ENCODE measurements around the gene PATJ. TPM values are rescaled to one million over a fixed set of nuclear protein-coding genes. Genes with fewer than 3 reads are reported as not detected.

The PATJ gene
- polyA plus RNA-seq, 1 donor from 2014 or later, result 7.8 TPM

DNA sequence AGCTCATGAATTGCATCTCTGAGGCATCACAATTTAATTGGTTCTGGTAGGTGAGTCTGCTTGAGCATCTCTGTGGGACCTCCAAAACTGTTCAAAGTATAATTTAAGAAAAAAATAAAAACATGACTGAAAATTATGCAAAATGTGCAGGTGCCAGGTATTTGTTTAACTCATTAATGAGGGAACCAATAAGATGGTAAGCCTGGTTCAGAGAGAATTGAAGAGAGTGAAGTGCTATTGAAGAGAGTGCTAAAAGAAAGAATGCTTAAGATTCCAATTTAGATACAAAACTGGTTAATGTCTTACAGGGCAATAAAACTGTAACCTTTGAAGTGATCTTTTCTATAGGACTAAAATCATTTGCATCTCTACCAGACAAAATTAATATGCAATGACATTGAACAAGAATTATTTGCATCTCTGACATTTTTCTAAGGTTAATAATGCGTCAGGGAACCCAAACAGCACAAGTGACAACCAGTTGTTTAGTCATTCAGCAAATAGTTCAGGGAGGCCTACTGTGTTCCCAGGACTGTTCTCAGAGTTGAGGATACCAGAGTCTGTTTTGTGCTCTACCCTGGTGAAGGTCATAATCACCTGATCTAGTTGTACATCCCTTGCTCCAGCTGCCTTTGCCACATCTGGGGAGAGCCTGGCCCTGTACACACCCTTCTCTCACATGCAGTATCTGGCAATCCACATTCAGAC lies 183.5 kb downstream of the PATJ start:
- H3K4me3 ChIP-seq (ENCODE audit: low read length), result no peak overlapping the region
- TF ChIP-seq MXI1 (conservative IDR thresholded peaks at IDR 0.05; ENCODE audit: poor library complexity, severe bottlenecking) (no peak), SMC3 (conservative IDR thresholded peaks at IDR 0.05; ENCODE audit: poor library complexity) (no peak), EP300 (conservative IDR thresholded peaks at IDR 0.05; ENCODE audit: poor library complexity, severe bottlenecking) (no peak), EZH2 (IDR thresholded peaks at IDR 0.05; ENCODE audit: borderline replicate concordance, insufficient read depth, low read length, poor library complexity, severe bottlenecking) (no peak), REST (IDR thresholded peaks at IDR 0.05; ENCODE audit: borderline replicate concordance) (no peak), RAD21 (conservative IDR thresholded peaks at IDR 0.05) (no peak), POLR2AphosphoS5 (IDR thresholded peaks at IDR 0.05) (no peak), CTCF (IDR thresholded peaks at IDR 0.05; ENCODE audit: poor library complexity, severe bottlenecking) (no peak)
- no peaks in the 10 kb centered on the region for H3K79me2 ChIP-seq (replicated peaks; ENCODE audit: insufficient read depth, low read length)

DNA sequence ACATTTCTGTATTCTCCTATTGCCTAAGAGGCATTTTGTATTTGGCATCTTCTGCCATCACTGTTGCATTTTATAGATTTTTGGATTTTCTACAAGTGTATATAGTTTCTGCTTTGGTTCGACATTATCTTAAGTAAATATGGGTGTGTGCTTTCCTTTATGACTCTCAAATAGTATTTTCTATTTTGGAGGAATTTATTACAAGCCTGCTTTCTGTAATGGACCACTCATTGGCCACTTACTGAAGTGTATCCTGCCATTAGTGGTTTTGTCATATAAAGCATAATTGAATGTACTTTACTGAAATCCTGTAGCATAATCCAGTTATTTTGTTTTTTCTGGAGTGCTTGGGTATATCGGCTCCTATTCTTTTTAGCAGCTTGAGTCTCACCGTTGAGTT lies 184.3 kb downstream of the PATJ start:
- Histone ChIP-seq H3F3A (ENCODE audit: insufficient read depth, low read length, poor library complexity, severe bottlenecking) (no peaks in the 10 kb centered on the region), H3K9me3 (ENCODE audit: low read length) (no peaks in the 10 kb centered on the region), H3K27me3 (ENCODE audit: insufficient read depth, low read depth, low read length) (no peaks in the 10 kb centered on the region), H3K79me2 (replicated peaks; ENCODE audit: insufficient read depth, low read length) (no peaks in the 10 kb centered on the region), H3K4me3 (ENCODE audit: low read length) (no peak overlapping the region), H4K20me1 (ENCODE audit: insufficient read depth) (no peaks in the 10 kb centered on the region), H3K36me3 (ENCODE audit: insufficient read depth, low read length) (no peaks in the 10 kb centered on the region), H2AFZ (ENCODE audit: low read depth, low read length) (no peak overlapping the region), H3K9ac (ENCODE audit: low read length) (no peak overlapping the region), H3K9me2 (ENCODE audit: insufficient read depth, low read length) (no peaks in the 10 kb centered on the region), H3K4me2 (ENCODE audit: low read length) (no peak overlapping the region), H3K27ac (ENCODE audit: low read length) (no peak overlapping the region)
- TF ChIP-seq MXI1 (conservative IDR thresholded peaks at IDR 0.05; ENCODE audit: poor library complexity, severe bottlenecking) (no peak), POLR2AphosphoS5 (IDR thresholded peaks at IDR 0.05) (no peak), CTCF (IDR thresholded peaks at IDR 0.05; ENCODE audit: poor library complexity, severe bottlenecking) (no peak), EP300 (conservative IDR thresholded peaks at IDR 0.05; ENCODE audit: poor library complexity, severe bottlenecking) (no peak), RAD21 (conservative IDR thresholded peaks at IDR 0.05) (no peak), TAF1 (IDR thresholded peaks at IDR 0.05; ENCODE audit: low read depth) (no peak), SMC3 (conservative IDR thresholded peaks at IDR 0.05; ENCODE audit: poor library complexity) (no peak)

More for the DNA sequence above, 183.5 kb downstream of the PATJ start:
- Histone ChIP-seq H3K4me2 (ENCODE audit: low read length) (no peak overlapping the region), H3K9ac (ENCODE audit: low read length) (no peak overlapping the region), H2AFZ (ENCODE audit: low read depth, low read length) (no peak overlapping the region), H3K27me3 (ENCODE audit: insufficient read depth, low read depth, low read length) (no peaks in the 10 kb centered on the region), H3K27ac (ENCODE audit: low read length) (no peak overlapping the region), H3K36me3 (ENCODE audit: insufficient read depth, low read length) (no peaks in the 10 kb centered on the region), H3F3A (ENCODE audit: insufficient read depth, low read length, poor library complexity, severe bottlenecking) (no peaks in the 10 kb centered on the region), H3K9me3 (ENCODE audit: low read length) (no peaks in the 10 kb centered on the region), H3K9me2 (ENCODE audit: insufficient read depth, low read length) (no peaks in the 10 kb centered on the region), H4K20me1 (ENCODE audit: insufficient read depth) (no peaks in the 10 kb centered on the region)

Data from neural cell (in vitro differentiated cells).